Activated CD4-positive, alpha-beta T cell treated with anti-CD3 and anti-CD28 coated beads for 36 hours (primary cell): Measurements from ENCODE around the gene ENTPD1. TPM values are rescaled to one million over a fixed set of nuclear protein-coding genes. Genes with fewer than 3 reads are reported as not detected.
"Not testable (repeated sequence)": the region's sequence is repeated elsewhere in the genome, so short reads cannot be mapped to it uniquely, and the experiment has no call there.

Experiments
- ATAC-seq: fragments of 200-7000 bp; cut with Tn5 transposase; one replicate; pipeline ENCODE4 v1.10.0; 2021; ENCODE audit warnings: mild to moderate bottlenecking, moderate library complexity
- CTCF ChIA-PET: fragments of 350-600 bp; sonication (Branson Sonifier 250); formaldehyde crosslinking; loops from one replicate; lab custom pipeline; 2021; ENCODE audit warnings: antibody characterized with exemption; lab: Charles Lee
- POLR2A ChIA-PET: fragments of 350-600 bp; sonication (Branson Sonifier 250); formaldehyde crosslinking; loops from one replicate; lab custom pipeline; 2021; ENCODE audit warnings: antibody characterized with exemption, inconsistent platforms; lab: Charles Lee
- DNase-seq: peaks from one replicate; pipeline ENCODE4 v3.0.0-alpha.2; 2020
- H3K27ac Mint-ChIP-seq: one replicate; pipeline ENCODE4 v1.8.0; 2021; ENCODE audit warnings: mixed read lengths
- H3K27me3 Mint-ChIP-seq: one replicate; pipeline ENCODE4 v1.8.0; 2021; ENCODE audit warnings: mixed read lengths
- H3K36me3 Mint-ChIP-seq: one replicate; pipeline ENCODE4 v1.8.0; 2021; ENCODE audit warnings: low read depth, mixed read lengths
- H3K4me1 Mint-ChIP-seq: one replicate; pipeline ENCODE4 v1.8.0; 2021; ENCODE audit warnings: mixed read lengths
- H3K4me3 Mint-ChIP-seq: one replicate; pipeline ENCODE4 v1.8.0; 2021; ENCODE audit warnings: mild to moderate bottlenecking, moderate library complexity, mixed read lengths
- H3K9me3 Mint-ChIP-seq: one replicate; pipeline ENCODE4 v1.8.0; 2021; ENCODE audit warnings: low read depth, mixed read lengths
- intact Hi-C, 2 experiments: fragments of 100-400 bp; cut with DNase I in 1 of 2; cut with micrococcal nuclease in 1 of 2; formaldehyde crosslinking; loops; one replicate each; pipeline versions ENCODE4 v1.14.2 to v1.15.1; 2022 to 2024; cut with DNase I, micrococcal nuclease
- total RNA-seq, 2 experiments: library from RNA; stranded (reverse); gene quantifications; one replicate each; pipeline ENCODE4 v1.2.3, GENCODE V29; 2021

The ENTPD1 gene
- total RNA-seq, 2 experiments from 2014 or later, result 0.37 TPM; not detected in 1

DNA sequence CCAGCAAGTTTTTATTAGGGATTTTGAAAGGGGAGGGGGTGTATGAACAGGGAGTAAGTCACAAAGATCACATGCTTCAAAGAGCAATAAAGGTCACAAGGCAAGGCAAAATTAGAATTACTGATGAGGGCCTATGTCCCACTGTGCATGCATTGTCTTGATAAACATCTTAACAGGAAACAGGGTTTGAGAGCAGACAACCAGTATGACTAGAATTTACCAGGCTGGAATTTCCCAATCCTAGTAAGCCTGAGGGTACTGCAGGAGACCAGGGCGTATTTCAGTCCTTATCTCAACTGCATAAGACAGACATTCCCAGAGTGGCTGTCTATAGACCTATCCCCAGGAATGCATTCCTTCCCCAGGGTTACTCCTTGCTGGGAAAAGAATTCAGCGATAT is 44.3 kb downstream of the ENTPD1 start:
- intact Hi-C loops, H3K36me3 Mint-ChIP-seq, DNase-seq, POLR2A ChIA-PET, H3K27ac Mint-ChIP-seq, H3K4me1 Mint-ChIP-seq, H3K9me3 Mint-ChIP-seq, ATAC-seq, CTCF ChIA-PET, H3K4me3 Mint-ChIP-seq, H3K27me3 Mint-ChIP-seq: not testable (repeated sequence)

GRCh38 chr10:95806687-95807380 is 50.9 kb downstream of the ENTPD1 start:
- H3K27me3 Mint-ChIP-seq, POLR2A ChIA-PET, DNase-seq, H3K9me3 Mint-ChIP-seq, ATAC-seq, H3K36me3 Mint-ChIP-seq, intact Hi-C loops, H3K4me3 Mint-ChIP-seq, H3K4me1 Mint-ChIP-seq, H3K27ac Mint-ChIP-seq: not testable (repeated sequence)
- CTCF ChIA-PET, result interaction anchor here (1.4 to 1.8 kb wide), 2 partner anchors 11 to 15 kb away, joined by 3 to 4 read pairs; no protein-coding TSS in a partner anchor

- CTCF ChIA-PET, DNase-seq, H3K9me3 Mint-ChIP-seq, POLR2A ChIA-PET, H3K27ac Mint-ChIP-seq, ATAC-seq, H3K4me1 Mint-ChIP-seq, H3K27me3 Mint-ChIP-seq, H3K36me3 Mint-ChIP-seq, H3K4me3 Mint-ChIP-seq, intact Hi-C loops: not testable (repeated sequence)
Observed at GRCh38 chr10:95808705-95809308, 52.8 kb downstream of the ENTPD1 start.

DNA sequence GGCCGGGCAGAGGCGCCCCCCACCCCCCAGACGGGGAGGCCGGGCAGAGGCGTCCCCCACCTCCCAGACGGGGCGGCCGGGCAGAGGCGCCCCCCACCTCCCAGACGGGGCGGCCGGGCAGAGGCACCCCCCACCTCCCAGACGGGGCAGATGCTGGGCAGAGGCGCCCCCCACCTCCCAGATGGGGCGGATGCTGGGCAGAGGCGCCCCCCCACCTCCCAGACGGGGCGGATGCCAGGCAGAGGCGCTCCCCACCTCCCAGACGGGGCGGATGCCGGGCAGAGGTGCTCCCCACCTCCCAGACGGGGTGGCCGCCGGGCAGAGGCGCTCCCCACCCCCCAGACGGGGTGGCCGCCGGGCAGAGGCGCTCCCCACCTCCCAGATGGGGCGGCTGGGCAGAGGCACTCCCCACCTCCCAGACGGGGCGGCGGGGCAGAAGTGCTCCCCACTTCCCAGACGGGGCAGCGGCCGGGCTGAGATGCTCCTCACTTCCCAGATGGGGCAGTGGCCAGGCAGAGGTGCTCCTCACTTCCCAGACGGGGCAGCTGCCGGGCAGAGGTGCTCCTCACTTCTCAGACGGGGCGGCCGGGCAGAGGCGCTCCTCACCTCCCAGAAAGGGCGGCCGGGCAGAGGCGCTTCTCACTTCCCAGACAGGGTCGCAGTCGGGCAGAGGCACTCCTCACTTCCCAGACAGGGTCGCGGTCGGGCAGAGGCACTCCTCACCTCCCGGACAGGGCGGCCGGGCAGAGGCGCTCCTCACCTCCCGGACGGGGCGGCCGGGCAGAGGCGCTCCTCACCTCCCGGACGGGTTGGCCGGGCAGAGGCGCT is 53.6 kb downstream of the ENTPD1 start:
- H3K36me3 Mint-ChIP-seq, result peaks cover 1% of the 10 kb centered on the region
- H3K4me1 Mint-ChIP-seq, result no peaks in the 10 kb centered on the region
- intact Hi-C loops, result no loop called here
- no peaks in the 10 kb centered on the region for H3K9me3 Mint-ChIP-seq
- no peak overlapping the region for H3K4me3 Mint-ChIP-seq
- H3K27ac Mint-ChIP-seq, result no peak overlapping the region
- DNase-seq (no peak), ATAC-seq (no peak)
- POLR2A ChIA-PET, result no interaction called here
- peaks cover 11% of the 10 kb centered on the region for H3K27me3 Mint-ChIP-seq
- CTCF ChIA-PET, result no interaction called here

DNA sequence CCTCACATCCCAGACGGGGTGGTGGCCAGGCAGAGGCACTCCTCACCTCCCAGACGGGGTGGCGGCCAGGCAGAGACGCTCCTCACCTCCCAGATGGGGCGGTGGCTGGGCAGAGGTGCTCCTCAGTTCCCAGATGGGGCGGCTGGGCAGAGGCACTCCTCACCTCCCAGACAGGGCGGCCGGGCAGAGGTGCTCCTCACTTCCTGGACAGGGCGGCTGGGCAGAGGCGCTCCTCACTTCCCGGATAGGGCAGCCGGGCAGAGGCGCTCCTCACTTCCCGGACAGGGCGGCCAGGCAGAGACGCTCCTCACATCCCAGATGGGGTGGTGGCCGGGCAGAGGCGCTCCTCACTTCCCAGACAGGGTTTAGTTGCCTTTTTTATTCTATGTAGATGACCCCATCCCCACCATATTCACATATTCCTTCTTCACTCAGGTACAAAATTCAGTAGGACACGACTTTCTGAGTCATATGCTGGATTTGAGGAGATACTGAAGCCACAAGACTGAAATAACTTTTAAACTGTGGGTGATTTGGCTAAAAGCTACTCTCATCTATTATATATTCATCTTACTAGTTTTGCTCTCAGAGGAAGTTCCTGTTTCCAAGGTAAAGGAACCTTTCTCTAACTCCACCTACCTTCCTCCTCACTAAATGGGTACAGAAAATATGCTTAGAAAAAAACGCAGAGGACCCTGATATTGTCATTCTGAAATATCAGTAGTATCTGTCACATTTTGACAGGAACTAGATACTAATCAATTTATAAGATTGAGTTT is 54.4 kb downstream of the ENTPD1 start:
- no peak for ATAC-seq
- CTCF ChIA-PET, result interaction anchor here (0.5 kb wide), 1 partner anchor 60 kb away, joined by 3 read pairs; no protein-coding TSS in a partner anchor

DNA sequence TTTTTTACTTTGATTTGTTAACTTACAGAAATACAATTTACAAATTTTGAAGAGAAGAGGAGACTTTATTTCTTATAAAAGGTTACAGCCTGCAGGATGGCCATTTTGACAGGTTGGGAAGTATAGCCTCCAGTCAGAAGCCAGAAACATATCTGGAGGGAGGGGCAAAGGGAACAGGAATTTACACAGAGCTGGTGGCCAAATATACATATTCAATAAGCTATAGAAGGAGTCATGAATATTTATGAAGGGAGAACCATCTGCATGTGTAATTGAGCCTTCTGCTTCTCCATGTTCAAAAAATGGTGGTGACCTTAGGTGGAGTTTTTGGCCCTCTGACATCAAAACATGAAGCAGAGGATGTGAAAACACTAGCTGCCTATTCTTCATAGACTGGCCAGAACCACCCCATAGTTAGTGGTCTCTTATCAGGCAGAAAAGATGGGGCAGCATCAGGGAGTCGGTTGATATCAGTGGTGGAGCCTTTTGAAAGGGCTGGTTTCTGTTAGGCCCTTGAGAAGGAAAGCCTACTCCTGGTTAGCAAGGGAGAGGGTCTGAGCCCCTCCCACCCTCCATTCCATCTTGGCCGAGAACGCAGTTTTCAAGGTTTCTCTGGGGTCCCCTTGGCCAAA is 57.2 kb downstream of the ENTPD1 start:
- POLR2A ChIA-PET, result no interaction called here
- no peaks in the 10 kb centered on the region for H3K4me1 Mint-ChIP-seq
- H3K36me3 Mint-ChIP-seq, result peaks cover 1% of the 10 kb centered on the region
- no peak for ATAC-seq
- intact Hi-C loops, result no loop called here
- no peak for DNase-seq
- no peak overlapping the region for H3K4me3 Mint-ChIP-seq
- no peaks in the 10 kb centered on the region for H3K9me3 Mint-ChIP-seq
- H3K27me3 Mint-ChIP-seq, result peaks cover 13% of the 10 kb centered on the region
- no peak overlapping the region for H3K27ac Mint-ChIP-seq
- CTCF ChIA-PET, result no interaction called here

More for the DNA sequence above, 54.4 kb downstream of the ENTPD1 start:
- DNase-seq, result no peak
- H3K36me3 Mint-ChIP-seq, result peaks cover 1% of the 10 kb centered on the region
- peaks cover 11% of the 10 kb centered on the region for H3K27me3 Mint-ChIP-seq
- H3K27ac Mint-ChIP-seq, result no peak overlapping the region
- H3K4me1 Mint-ChIP-seq, result no peaks in the 10 kb centered on the region
- intact Hi-C loops, result no loop called here
- H3K4me3 Mint-ChIP-seq, result no peak overlapping the region
- POLR2A ChIA-PET, result no interaction called here
- no peaks in the 10 kb centered on the region for H3K9me3 Mint-ChIP-seq

DNA sequence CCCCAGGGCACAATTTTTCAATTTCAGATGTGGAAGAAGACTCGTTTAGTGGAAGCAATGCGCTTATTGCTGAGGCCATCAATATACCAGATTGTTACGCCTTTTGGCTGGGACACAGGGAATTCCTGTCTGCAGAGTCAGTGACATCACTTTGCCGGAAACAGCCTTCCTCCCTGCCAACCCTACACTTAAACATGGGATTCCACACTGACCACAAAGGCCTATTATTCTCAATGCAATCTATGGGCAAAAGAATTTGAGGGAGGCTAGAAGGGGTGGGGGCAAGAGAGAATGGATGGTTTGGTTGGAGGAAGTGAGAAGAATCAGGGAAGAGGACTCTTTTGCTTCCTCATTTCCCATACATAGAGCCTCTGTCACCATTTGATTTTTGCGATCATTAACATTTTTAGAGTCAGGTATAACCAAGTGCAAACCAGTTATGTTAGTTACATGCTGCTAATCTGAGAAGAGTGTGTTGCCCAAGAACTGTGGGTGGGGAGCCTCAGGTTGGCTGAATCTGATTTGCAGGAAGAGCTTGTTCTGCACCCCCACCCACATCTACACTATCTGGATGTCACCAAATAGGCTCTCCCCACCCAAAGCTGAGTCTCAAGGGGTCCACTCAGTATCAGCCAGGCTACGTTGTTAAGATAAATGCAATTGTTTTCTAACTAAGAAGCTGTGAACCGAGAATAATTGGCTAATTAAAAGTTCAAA is 58.2 kb downstream of the ENTPD1 start:
- ChIA-PET POLR2A (no interaction called here), CTCF (no interaction called here)
- intact Hi-C loops, result no loop called here
- H3K36me3 Mint-ChIP-seq, result peaks cover 1% of the 10 kb centered on the region
- no peaks in the 10 kb centered on the region for H3K9me3 Mint-ChIP-seq
- H3K4me1 Mint-ChIP-seq, result no peaks in the 10 kb centered on the region
- no peak for ATAC-seq
- no peak overlapping the region for H3K27ac Mint-ChIP-seq
- H3K4me3 Mint-ChIP-seq, result no peak overlapping the region
- no peak for DNase-seq
- peaks cover 11% of the 10 kb centered on the region for H3K27me3 Mint-ChIP-seq

GRCh38 chr10:95815133-95815532 is 59.2 kb downstream of the ENTPD1 start:
- Mint-ChIP-seq H3K9me3 (no peaks in the 10 kb centered on the region), H3K27me3 (peaks cover 11% of the 10 kb centered on the region), H3K4me3 (no peak overlapping the region), H3K27ac (no peak overlapping the region), H3K36me3 (peaks cover 1% of the 10 kb centered on the region), H3K4me1 (no peaks in the 10 kb centered on the region)
- DNase-seq, result no peak
- ChIA-PET POLR2A (no interaction called here), CTCF (no interaction called here)
- ATAC-seq, result no peak
- intact Hi-C loops, result no loop called here

GRCh38 chr10:95815701-95816240 is 59.8 kb downstream of the ENTPD1 start:
- ATAC-seq (no peak), DNase-seq (no peak)
- CTCF ChIA-PET, result interaction anchor here (0.7 to 0.9 kb wide), 2 partner anchors 26 to 422 kb away, joined by 3 read pairs; no protein-coding TSS in a partner anchor
- no peaks in the 10 kb centered on the region for H3K36me3 Mint-ChIP-seq
- intact Hi-C loops, result no loop called here
- H3K4me3 Mint-ChIP-seq, result no peak overlapping the region
- no peak overlapping the region for H3K27ac Mint-ChIP-seq
- H3K27me3 Mint-ChIP-seq, result peaks cover 11% of the 10 kb centered on the region
- H3K9me3 Mint-ChIP-seq, result no peaks in the 10 kb centered on the region
- no peaks in the 10 kb centered on the region for H3K4me1 Mint-ChIP-seq
- POLR2A ChIA-PET, result no interaction called here

DNA sequence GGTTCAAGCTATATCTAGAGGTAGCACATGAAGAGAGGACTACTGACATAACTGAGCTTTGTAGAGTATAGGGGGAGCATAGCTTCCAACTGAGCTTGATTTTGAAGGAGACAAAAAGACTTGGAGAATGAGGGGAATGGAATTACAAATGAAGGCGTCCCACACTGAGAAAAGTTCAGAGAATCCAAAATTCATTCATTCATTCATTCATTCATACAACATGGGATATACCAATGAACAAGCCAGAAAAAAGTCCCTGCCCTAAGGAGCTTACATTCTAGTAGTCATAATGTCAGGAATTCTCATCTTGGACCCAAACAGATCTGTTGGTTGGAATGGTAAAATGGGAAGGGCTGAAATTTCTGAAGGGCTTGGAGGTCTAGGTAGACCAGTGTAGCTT is 62.0 kb downstream of the ENTPD1 start:
- H3K4me1 Mint-ChIP-seq, result no peaks in the 10 kb centered on the region
- peaks cover 11% of the 10 kb centered on the region for H3K27me3 Mint-ChIP-seq
- no peak overlapping the region for H3K4me3 Mint-ChIP-seq
- ChIA-PET POLR2A (no interaction called here), CTCF (interaction anchor here (1.1 to 1.4 kb wide), 2 partner anchors 12 to 24 kb away, joined by 3 to 5 read pairs; no protein-coding TSS in a partner anchor)
- no peaks in the 10 kb centered on the region for H3K9me3 Mint-ChIP-seq
- ATAC-seq (no peak), DNase-seq (no peak)
- no peaks in the 10 kb centered on the region for H3K36me3 Mint-ChIP-seq
- H3K27ac Mint-ChIP-seq, result no peak overlapping the region
- intact Hi-C loops, result no loop called here
